SK-N-MC (cell line): ENCODE results near the gene MYB.

Source experiments
- EZH2 ChIP-seq: fragments of 200-600 bp; sonication (generic); IDR thresholded peaks from one replicate; pipeline ENCODE4 v1.6.1; 2017; ENCODE audit warnings: antibody characterized with exemption
- FOXP2 ChIP-seq: optimal IDR thresholded peaks from 2 replicates; pipeline ENCODE3; 2011; ENCODE audit warnings: mild to moderate bottlenecking, moderate library complexity; ENCODE audit not compliant: insufficient read depth; ENCODE audit errors: extremely low read length, control extremely low read depth
- POLR2AphosphoS5 ChIP-seq: IDR thresholded peaks from 2 replicates; pipeline ENCODE4 v1.6.1; 2012; ENCODE audit warnings: mild to moderate bottlenecking, low read depth, low read length, borderline replicate concordance

GRCh38 chr6:135167617-135168016 is 13.5 kb upstream of the MYB start:
- no peak for TF ChIP-seq EZH2
- TF ChIP-seq POLR2AphosphoS5 = no peak
- TF ChIP-seq FOXP2 = no peak
